H9 (cell line): ENCODE measurements around the gene ZNF184. TPM values are rescaled to one million over a fixed set of nuclear protein-coding genes. Genes with fewer than 3 reads are reported as not detected.

Experiments used
- DNase-seq: peaks from one replicate; pipeline ENCODE4 v3.0.0-alpha.2; 2017
- H2AFZ ChIP-seq: one replicate; pipeline ENCODE4 v1.6.1; 2013; ENCODE audit warnings: mild to moderate bottlenecking, low read length, control low read depth, moderate library complexity
- H2AK5ac ChIP-seq: 2 replicates; pipeline ENCODE4 v1.6.1; 2013; ENCODE audit warnings: low read length, control low read depth, mixed read lengths; ENCODE audit not compliant: insufficient read length
- H2BK120ac ChIP-seq: one replicate; pipeline ENCODE4 v1.6.1; 2013; ENCODE audit warnings: low read depth, mild to moderate bottlenecking, low read length, control low read depth, inconsistent platforms; ENCODE audit not compliant: poor library complexity, severe bottlenecking
- H2BK12ac ChIP-seq: 2 replicates; pipeline ENCODE4 v1.6.1; 2013; ENCODE audit warnings: low read length, control low read depth, mixed read lengths, low read depth; ENCODE audit not compliant: insufficient read length
- H2BK15ac ChIP-seq: 2 replicates; pipeline ENCODE4 v1.6.1; 2013; ENCODE audit warnings: low read depth, low read length, control low read depth
- H2BK20ac ChIP-seq: one replicate; pipeline ENCODE4 v1.6.1; 2013; ENCODE audit warnings: low read depth, mild to moderate bottlenecking, low read length, control low read depth, inconsistent platforms; ENCODE audit not compliant: poor library complexity, severe bottlenecking
- H2BK5ac ChIP-seq: 2 replicates; pipeline ENCODE4 v1.6.1; 2013; ENCODE audit warnings: low read length, control low read depth, mixed read lengths; ENCODE audit not compliant: insufficient read length
- H3K14ac ChIP-seq: 2 replicates; pipeline ENCODE4 v1.6.1; 2013; ENCODE audit warnings: low read length, control low read depth; ENCODE audit not compliant: insufficient read depth
- H3K18ac ChIP-seq: 2 replicates; pipeline ENCODE4 v1.6.1; 2013; ENCODE audit warnings: low read depth, mild to moderate bottlenecking, mixed read lengths, low read length, control low read depth; ENCODE audit not compliant: insufficient read length
- H3K23ac ChIP-seq: 2 replicates; pipeline ENCODE4 v1.6.1; 2013; ENCODE audit warnings: low read length, control low read depth, mixed read lengths, low read depth; ENCODE audit not compliant: insufficient read length
- H3K23me2 ChIP-seq: 2 replicates; pipeline ENCODE4 v1.6.1; 2013; ENCODE audit warnings: low read depth, mild to moderate bottlenecking, mixed read lengths, low read length, control low read depth; ENCODE audit not compliant: insufficient read length, poor library complexity, severe bottlenecking
- H3K27ac ChIP-seq: 2 replicates; pipeline ENCODE4 v1.5.1; 2013; ENCODE audit warnings: low read length, control low read depth, mixed read lengths, low read depth; ENCODE audit not compliant: insufficient read length
- H3K27me3 ChIP-seq: 2 replicates; pipeline ENCODE4 v1.6.1; 2013; ENCODE audit warnings: low read length, control low read depth, inconsistent platforms; ENCODE audit not compliant: insufficient read depth
- H3K4ac ChIP-seq: 2 replicates; pipeline ENCODE4 v1.6.1; 2013; ENCODE audit warnings: low read depth, mild to moderate bottlenecking, control low read depth, inconsistent platforms, low read length, moderate library complexity
- H3K4me1 ChIP-seq: 2 replicates; pipeline ENCODE4 v1.6.1; 2013; ENCODE audit warnings: low read length, control low read depth, inconsistent platforms; ENCODE audit not compliant: insufficient read depth
- H3K4me2 ChIP-seq: 2 replicates; pipeline ENCODE4 v1.6.1; 2013; ENCODE audit warnings: low read length, control low read depth, mixed read lengths; ENCODE audit not compliant: insufficient read length, insufficient read depth
- H3K56ac ChIP-seq: 2 replicates; pipeline ENCODE4 v1.6.1; 2013; ENCODE audit warnings: low read depth, mild to moderate bottlenecking, mixed read lengths, low read length, control low read depth; ENCODE audit not compliant: insufficient read length
- H3K79me1 ChIP-seq: 2 replicates; pipeline ENCODE4 v1.6.1; 2013; ENCODE audit warnings: low read depth, mild to moderate bottlenecking, moderate library complexity, low read length, control low read depth, inconsistent platforms; ENCODE audit not compliant: insufficient read depth, poor library complexity, severe bottlenecking
- H3K79me2 ChIP-seq: 2 replicates; pipeline ENCODE4 v1.6.1; 2013; ENCODE audit warnings: low read length, control low read depth, inconsistent platforms; ENCODE audit not compliant: insufficient read depth
- H3K9ac ChIP-seq: 2 replicates; pipeline ENCODE4 v1.6.1; 2013; ENCODE audit warnings: low read length, control low read depth, mixed read lengths; ENCODE audit not compliant: insufficient read length; ENCODE audit errors: extremely low read depth
- H3K9me3 ChIP-seq: one replicate; pipeline ENCODE4 v1.6.1; 2013; ENCODE audit warnings: low read depth, low read length, inconsistent platforms; ENCODE audit not compliant: control insufficient read depth
- H3T11ph ChIP-seq: one replicate; pipeline ENCODE4 v1.6.1; 2013; ENCODE audit warnings: mild to moderate bottlenecking, low read length, control low read depth, inconsistent platforms
- H4K20me1 ChIP-seq: one replicate; pipeline ENCODE4 v1.6.1; 2013; ENCODE audit not compliant: control insufficient read depth, insufficient read length, insufficient read depth
- H4K5ac ChIP-seq: 2 replicates; pipeline ENCODE4 v1.6.1; 2013; ENCODE audit warnings: low read depth, mild to moderate bottlenecking, mixed read lengths, low read length, control low read depth; ENCODE audit not compliant: insufficient read length
- H4K8ac ChIP-seq: replicated peaks from 2 replicates; pipeline ENCODE4 v1.6.1; 2013; ENCODE audit warnings: low read length, control low read depth, mixed read lengths, low read depth; ENCODE audit not compliant: insufficient read length
- H4K91ac ChIP-seq: 2 replicates; pipeline ENCODE4 v1.6.1; 2013; ENCODE audit warnings: low read depth, mild to moderate bottlenecking, moderate library complexity, mixed read lengths, low read length, control low read depth; ENCODE audit not compliant: insufficient read length
- H3K27ac Mint-ChIP-seq, 3 experiments: 2 replicates in 2 of 3; 3 replicates in 1 of 3; pipeline ENCODE4 v1.8.0; 2020 to 2021; ENCODE audit warnings: mixed read lengths in 3 of 3, mild to moderate bottlenecking in 1 of 3, moderate library complexity in 1 of 3
- H3K27me3 Mint-ChIP-seq: 2 replicates; pipeline ENCODE4 v1.8.0; 2021; ENCODE audit warnings: low read depth, mild to moderate bottlenecking, moderate library complexity, mixed read lengths
- H3K36me3 Mint-ChIP-seq, 3 experiments: 2 replicates in 2 of 3; 3 replicates in 1 of 3; pipeline ENCODE4 v1.8.0; 2020 to 2021; ENCODE audit warnings: low read depth in 3 of 3, mixed read lengths in 3 of 3; ENCODE audit not compliant: insufficient read depth in 1 of 3
- H3K4me1 Mint-ChIP-seq, 2 experiments: 2 replicates each; pipeline ENCODE4 v1.8.0; 2020; ENCODE audit warnings: mixed read lengths in 2 of 2
- H3K4me3 Mint-ChIP-seq, 2 experiments: 2 replicates in 1 of 2; 3 replicates in 1 of 2; pipeline ENCODE4 v1.8.0; 2020 to 2021; ENCODE audit warnings: mild to moderate bottlenecking in 2 of 2, mixed read lengths in 2 of 2, moderate library complexity in 1 of 2
- H3K9me3 Mint-ChIP-seq, 2 experiments: 2 replicates in 1 of 2; 3 replicates in 1 of 2; pipeline ENCODE4 v1.8.0; 2020; ENCODE audit warnings: mild to moderate bottlenecking in 2 of 2, mixed read lengths in 2 of 2, moderate library complexity in 1 of 2
- WGBS: extraction: QIAGEN DNeasy Blood & Tissue Kit; methylation state at CpG from one replicate; pipeline ENCODE4 v1.1.7; 2013; ENCODE audit warnings: missing lambda C conversion rate, low lambda C conversion rate, mixed read lengths; ENCODE audit not compliant: insufficient read length; ENCODE audit errors: extremely low coverage; 5-methylcytosine and 5-hydroxymethylcytosine counted together
- total RNA-seq: library from RNA; stranded (reverse); gene quantifications from 2 replicates; pipeline ENCODE4 v1.2.1, GENCODE V29; 2021
- TF ChIP-seq, protein P1 (sequence below): fragments of 200-600 bp; sonication (generic); conservative IDR thresholded peaks from 3 replicates; pipeline ENCODE4 v1.8.0; 2021; ENCODE audit warnings: antibody characterized with exemption, mild to moderate bottlenecking

ZNF184 gene
- total RNA-seq, 1 experiment from 2014 or later: 6.3 TPM

- Histone ChIP-seq H3K18ac (peak overlapping the region; percentile 15), H3K4me1 (no peaks in the 10 kb centered on the region), H3T11ph (no peak overlapping the region), H2AK5ac (no peak overlapping the region), H3K27me3 (no peaks in the 10 kb centered on the region), H3K23ac (no peak overlapping the region), H3K4me2 (peak overlapping the region; percentile 98), H3K4ac (no peak overlapping the region), H4K91ac (no peak overlapping the region), H3K9ac (peak overlapping the region; percentile 78), H3K56ac (no peak overlapping the region), H3K27ac (no peak overlapping the region), H2BK120ac (no peak overlapping the region), H3K23me2 (peaks cover 4% of the 10 kb centered on the region), H2BK12ac (no peak overlapping the region), H3K79me1 (no peaks in the 10 kb centered on the region), H2BK20ac (no peak overlapping the region), H4K5ac (no peak overlapping the region), H4K8ac (no peak overlapping the region), H4K20me1 (no peaks in the 10 kb centered on the region), H2BK15ac (no peak overlapping the region), H3K14ac (no peak overlapping the region), H3K79me2 (no peaks in the 10 kb centered on the region), H2BK5ac (no peak overlapping the region), H2AFZ (peak overlapping the region; percentile 60), H3K9me3 (no peaks in the 10 kb centered on the region)
- no CpG with 5 or more reads among the region's 21 CpGs for WGBS
- H3K9me3 Mint-ChIP-seq: no peaks in the 10 kb centered on the region; a peak in 2 of 5 replicates
- DNase-seq: peak; percentile 76
- TF ChIP-seq, protein P1, sequence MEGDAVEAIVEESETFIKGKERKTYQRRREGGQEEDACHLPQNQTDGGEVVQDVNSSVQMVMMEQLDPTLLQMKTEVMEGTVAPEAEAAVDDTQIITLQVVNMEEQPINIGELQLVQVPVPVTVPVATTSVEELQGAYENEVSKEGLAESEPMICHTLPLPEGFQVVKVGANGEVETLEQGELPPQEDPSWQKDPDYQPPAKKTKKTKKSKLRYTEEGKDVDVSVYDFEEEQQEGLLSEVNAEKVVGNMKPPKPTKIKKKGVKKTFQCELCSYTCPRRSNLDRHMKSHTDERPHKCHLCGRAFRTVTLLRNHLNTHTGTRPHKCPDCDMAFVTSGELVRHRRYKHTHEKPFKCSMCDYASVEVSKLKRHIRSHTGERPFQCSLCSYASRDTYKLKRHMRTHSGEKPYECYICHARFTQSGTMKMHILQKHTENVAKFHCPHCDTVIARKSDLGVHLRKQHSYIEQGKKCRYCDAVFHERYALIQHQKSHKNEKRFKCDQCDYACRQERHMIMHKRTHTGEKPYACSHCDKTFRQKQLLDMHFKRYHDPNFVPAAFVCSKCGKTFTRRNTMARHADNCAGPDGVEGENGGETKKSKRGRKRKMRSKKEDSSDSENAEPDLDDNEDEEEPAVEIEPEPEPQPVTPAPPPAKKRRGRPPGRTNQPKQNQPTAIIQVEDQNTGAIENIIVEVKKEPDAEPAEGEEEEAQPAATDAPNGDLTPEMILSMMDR: no peak
- peak overlapping the region in 2 of 3 experiments; percentile 23 to 55; a peak in 3 of 7 replicates for H3K27ac Mint-ChIP-seq
- no peaks in the 10 kb centered on the region for H3K36me3 Mint-ChIP-seq
- H3K27me3 Mint-ChIP-seq: peaks cover 5% of the 10 kb centered on the region
- H3K4me1 Mint-ChIP-seq: peaks cover 23% of the 10 kb centered on the region in 2 experiments
- peak overlapping the region; percentile 94 for H3K4me3 Mint-ChIP-seq
Observed at GRCh38 chr6:27503436-27504030, 30.6 kb upstream of the ZNF184 start.
